Measurements from ENCODE around the gene NISCH. TPM values are rescaled to one million over a fixed set of nuclear protein-coding genes. Genes with fewer than 3 reads are reported as not detected.

Gene NISCH
- total RNA-seq, 1 donor from 2014 or later = 48.3 TPM

- no peak for ATAC-seq
- intact Hi-C loops (cut with micrococcal nuclease) = no loop called here
These were observed 3.6 kb downstream of the NISCH start for GRCh38 chr3:52458770-52459545.

GRCh38 chr3:52461874-52462273, 6.5 kb downstream of the NISCH start:
- intact Hi-C loops (cut with micrococcal nuclease) = no loop called here
- DNase-seq (no peak), ATAC-seq (no peak)

More at GRCh38 chr3:52458770-52459545, 3.6 kb downstream of the NISCH start:
- no peak for DNase-seq

- intact Hi-C loops (cut with micrococcal nuclease) = no loop called here
- no peak for DNase-seq
- ATAC-seq = no peak
These were observed 8.0 kb downstream of the NISCH start for GRCh38 chr3:52463416-52463815.

- peak; percentile 34 for ATAC-seq
- DNase-seq = peak; percentile 25
- intact Hi-C loops (cut with micrococcal nuclease) = no loop called here
These were observed 12.9 kb downstream of the NISCH start for GRCh38 chr3:52468336-52468735.

- DNase-seq (no peak), ATAC-seq (no peak)
- intact Hi-C loops (cut with micrococcal nuclease) = no loop called here
These were observed 13.6 kb downstream of the NISCH start for GRCh38 chr3:52469001-52469400.

GRCh38 chr3:52470920-52471319, 15.5 kb downstream of the NISCH start:
- DNase-seq (peak; percentile 17), ATAC-seq (no peak)
- intact Hi-C loops (cut with micrococcal nuclease) = loop anchor here (5.0 kb wide), 1 partner anchor 66 kb away; the partner anchor contains the start of gene UQCC5

GRCh38 chr3:52471371-52472238, 16.2 kb downstream of the NISCH start:
- DNase-seq = peak; percentile 89
- intact Hi-C loops (cut with micrococcal nuclease) = loop anchor here (5.0 kb wide), 1 partner anchor 66 kb away; the partner anchor contains the start of gene UQCC5
- peak; percentile 84 for ATAC-seq

- DNase-seq (peak; percentile 16), ATAC-seq (peak; percentile 2)
- intact Hi-C loops (cut with micrococcal nuclease) = loop anchor here (5.0 kb wide), 1 partner anchor 65 kb away; the partner anchor contains the start of gene UQCC5
These were observed 17.0 kb downstream of the NISCH start for GRCh38 chr3:52472239-52473000.

- DNase-seq = peak; percentile 31
- peak; percentile 5 for ATAC-seq
- intact Hi-C loops (cut with micrococcal nuclease) = loop anchor here (5.0 kb wide), 1 partner anchor 64 kb away; the partner anchor contains the start of gene UQCC5
These were observed 17.6 kb downstream of the NISCH start for GRCh38 chr3:52473026-52473425.

GRCh38 chr3:52477076-52477795, 21.8 kb downstream of the NISCH start:
- DNase-seq (peak; percentile 23), ATAC-seq (no peak)
- intact Hi-C loops (cut with micrococcal nuclease) = no loop called here

- ATAC-seq = no peak
- DNase-seq = no peak
- intact Hi-C loops (cut with micrococcal nuclease) = no loop called here
These were observed 22.3 kb downstream of the NISCH start for GRCh38 chr3:52477796-52478095.

- DNase-seq = peak; percentile 19
- intact Hi-C loops (cut with micrococcal nuclease) = no loop called here
- no peak for ATAC-seq
These were observed 23.9 kb downstream of the NISCH start for GRCh38 chr3:52479037-52479876.

GRCh38 chr3:52479877-52480575, 24.6 kb downstream of the NISCH start:
- intact Hi-C loops (cut with micrococcal nuclease) = no loop called here
- ATAC-seq = peak; percentile 9
- peak; percentile 34 for DNase-seq

GRCh38 chr3:52480768-52481715, 25.6 kb downstream of the NISCH start:
- intact Hi-C loops (cut with micrococcal nuclease) = no loop called here
- no peak for DNase-seq
- no peak for ATAC-seq

GRCh38 chr3:52481819-52482521, 26.6 kb downstream of the NISCH start:
- intact Hi-C loops (cut with micrococcal nuclease) = no loop called here
- DNase-seq = no peak
- ATAC-seq = no peak

- ATAC-seq (no peak), DNase-seq (no peak)
- intact Hi-C loops (cut with micrococcal nuclease) = no loop called here
These were observed 27.7 kb downstream of the NISCH start for GRCh38 chr3:52483081-52483480.
